Measurements from ENCODE around the gene AGPS.
"Not testable (repeated sequence)": the region's sequence is repeated elsewhere in the genome, so short reads cannot be mapped to it uniquely, and the experiment has no call there.

Gene AGPS

DNA sequence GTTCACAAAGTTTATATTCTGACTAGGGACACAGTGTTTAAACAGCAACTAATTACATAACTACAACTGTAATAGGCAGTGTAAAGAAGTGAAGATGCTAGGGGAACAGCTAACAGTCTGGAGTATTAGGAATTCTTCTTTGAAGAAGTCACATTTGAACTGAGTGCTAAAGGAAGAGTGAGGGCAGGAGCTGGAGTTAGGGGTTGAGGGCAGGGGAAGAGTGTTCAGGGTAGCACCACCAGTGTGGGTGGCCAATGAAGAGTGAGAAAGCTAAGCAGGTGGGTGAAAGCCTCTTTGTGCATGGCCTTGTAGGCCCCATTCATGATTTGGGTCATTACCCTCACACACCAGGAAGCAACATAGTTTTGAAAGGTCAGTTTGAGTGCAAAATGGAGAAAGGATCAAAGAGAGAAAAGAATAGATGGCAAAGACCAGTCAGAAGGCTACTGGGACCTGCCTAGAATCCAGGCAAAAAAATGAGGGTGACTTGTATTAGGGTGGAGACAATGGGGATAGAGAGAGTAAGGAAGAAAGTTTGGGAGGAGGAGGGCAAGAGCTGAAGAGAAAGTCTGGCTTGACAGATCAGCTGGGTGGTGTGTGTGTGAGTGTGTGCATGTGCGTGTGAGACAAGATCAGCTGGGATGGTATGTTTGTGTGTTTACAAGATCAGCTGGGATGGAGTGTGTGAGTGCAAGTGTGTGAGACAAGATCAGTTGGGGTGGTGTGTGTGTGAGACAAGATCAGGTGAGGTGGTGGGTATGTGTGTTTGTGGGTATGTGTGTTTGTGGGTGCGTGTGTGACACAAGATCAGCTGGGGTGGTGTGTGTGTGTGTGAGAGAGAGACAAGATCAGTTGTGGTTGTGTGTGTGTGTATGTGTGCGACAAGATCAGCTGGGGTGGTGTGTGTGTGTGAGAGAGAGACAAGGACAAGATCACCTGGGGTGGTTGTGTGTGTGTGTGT, 43.6 kb upstream of the AGPS start:
- TF ChIP-seq, protein P1, sequence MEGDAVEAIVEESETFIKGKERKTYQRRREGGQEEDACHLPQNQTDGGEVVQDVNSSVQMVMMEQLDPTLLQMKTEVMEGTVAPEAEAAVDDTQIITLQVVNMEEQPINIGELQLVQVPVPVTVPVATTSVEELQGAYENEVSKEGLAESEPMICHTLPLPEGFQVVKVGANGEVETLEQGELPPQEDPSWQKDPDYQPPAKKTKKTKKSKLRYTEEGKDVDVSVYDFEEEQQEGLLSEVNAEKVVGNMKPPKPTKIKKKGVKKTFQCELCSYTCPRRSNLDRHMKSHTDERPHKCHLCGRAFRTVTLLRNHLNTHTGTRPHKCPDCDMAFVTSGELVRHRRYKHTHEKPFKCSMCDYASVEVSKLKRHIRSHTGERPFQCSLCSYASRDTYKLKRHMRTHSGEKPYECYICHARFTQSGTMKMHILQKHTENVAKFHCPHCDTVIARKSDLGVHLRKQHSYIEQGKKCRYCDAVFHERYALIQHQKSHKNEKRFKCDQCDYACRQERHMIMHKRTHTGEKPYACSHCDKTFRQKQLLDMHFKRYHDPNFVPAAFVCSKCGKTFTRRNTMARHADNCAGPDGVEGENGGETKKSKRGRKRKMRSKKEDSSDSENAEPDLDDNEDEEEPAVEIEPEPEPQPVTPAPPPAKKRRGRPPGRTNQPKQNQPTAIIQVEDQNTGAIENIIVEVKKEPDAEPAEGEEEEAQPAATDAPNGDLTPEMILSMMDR (IDR thresholded peaks at IDR 0.05; ENCODE audit: low read depth, low read length): no peak
- no peak for DNase-seq (ENCODE audit: low read depth in 2 of 2)

DNA sequence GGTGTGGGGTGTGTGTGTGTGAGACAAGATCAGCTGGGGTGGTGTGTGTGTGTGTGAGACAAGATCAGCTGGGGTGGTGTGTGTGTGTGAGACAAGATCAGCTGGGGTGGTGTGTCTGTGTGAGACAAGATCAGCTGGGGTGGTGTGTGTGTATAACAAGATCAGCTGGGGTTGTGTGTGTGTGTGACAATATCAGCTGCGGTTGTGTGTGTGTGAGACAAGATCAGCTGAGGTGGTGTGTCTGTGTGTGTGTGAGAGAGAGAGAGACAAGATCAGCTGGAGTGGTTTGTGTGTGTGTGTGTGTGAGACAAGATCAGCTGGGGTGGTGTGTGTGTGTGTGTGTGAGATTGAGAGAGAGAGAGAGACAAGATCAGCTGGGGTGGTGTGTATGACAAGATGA, 41.9 kb upstream of the AGPS start:
- H3K4me3 ChIP-seq (replicated peaks in 1 of 2; ENCODE audit: low read depth in 2 of 2, low read length in 2 of 2); DNase-seq (ENCODE audit: low read depth in 2 of 2): not testable (repeated sequence)

More for the DNA sequence above, 43.6 kb upstream of the AGPS start:
- no peak overlapping the region for H3K4me3 ChIP-seq (replicated peaks in 1 of 2; ENCODE audit: low read depth in 2 of 2, low read length in 2 of 2)

DNA sequence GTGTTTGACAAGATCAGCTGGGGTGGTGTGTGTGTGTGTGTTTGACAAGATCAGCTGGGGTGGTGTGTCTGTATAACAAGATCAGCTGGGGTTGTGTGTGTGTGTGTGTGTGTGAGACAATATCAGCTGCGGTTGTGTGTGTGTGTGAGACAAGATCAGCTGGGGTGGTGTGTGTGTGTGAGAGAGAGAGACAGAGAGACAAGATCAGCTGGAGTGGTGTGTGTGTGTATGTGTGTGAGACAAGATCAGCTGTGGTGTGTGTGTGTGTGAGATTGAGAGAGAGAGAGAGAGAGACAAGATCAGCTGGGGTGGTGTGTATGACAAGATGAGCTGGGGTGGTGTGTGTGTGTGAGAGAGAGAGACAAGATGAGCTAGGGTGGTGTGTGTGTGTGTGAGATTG, 41.5 kb upstream of the AGPS start:
- not testable (repeated sequence) for H3K4me3 ChIP-seq (replicated peaks in 1 of 2; ENCODE audit: low read depth in 2 of 2, low read length in 2 of 2); DNase-seq (ENCODE audit: low read depth in 2 of 2)

DNA sequence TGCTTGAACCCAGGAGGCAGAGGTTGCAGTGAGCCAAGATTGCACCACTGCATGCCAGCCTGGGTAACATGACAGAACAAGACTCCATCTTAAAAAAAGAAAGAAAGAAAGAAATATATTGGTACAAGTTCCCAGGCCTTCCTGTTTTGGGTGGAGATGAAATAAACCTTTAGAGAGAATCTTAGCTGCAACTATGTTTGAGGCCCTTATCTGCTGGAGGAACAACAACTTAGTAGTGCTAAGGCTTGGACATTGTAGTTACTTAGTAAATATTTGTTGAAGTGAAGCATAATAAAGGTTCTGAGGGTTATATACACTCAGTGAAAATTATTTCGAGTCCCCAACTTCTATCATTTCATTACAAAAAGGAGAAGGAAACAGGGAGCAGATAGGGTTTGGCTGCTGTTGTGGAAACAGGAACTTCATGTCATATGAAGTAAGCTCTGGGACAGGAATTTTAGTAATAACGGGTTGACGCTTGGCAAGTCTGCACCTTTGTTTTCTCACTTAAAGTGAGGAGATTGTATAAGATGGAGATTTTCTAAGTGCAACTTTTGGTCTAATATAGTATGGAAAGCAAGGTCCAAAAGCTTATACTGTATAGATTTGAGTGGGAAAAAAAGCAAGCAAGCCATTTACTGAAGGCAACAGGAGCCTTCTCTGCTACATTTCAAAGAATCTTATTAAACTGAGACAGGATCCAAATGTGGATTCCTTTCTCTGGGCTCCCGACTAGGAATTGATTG, 40.0 kb upstream of the AGPS start:
- H3K4me3 ChIP-seq (replicated peaks in 1 of 2; ENCODE audit: low read depth in 2 of 2, low read length in 2 of 2): no peak overlapping the region
- TF ChIP-seq, protein P1 (IDR thresholded peaks at IDR 0.05; ENCODE audit: low read depth, low read length): no peak
- peak in 1 of 2 donors; percentile 59 for DNase-seq (ENCODE audit: low read depth in 2 of 2)

DNA sequence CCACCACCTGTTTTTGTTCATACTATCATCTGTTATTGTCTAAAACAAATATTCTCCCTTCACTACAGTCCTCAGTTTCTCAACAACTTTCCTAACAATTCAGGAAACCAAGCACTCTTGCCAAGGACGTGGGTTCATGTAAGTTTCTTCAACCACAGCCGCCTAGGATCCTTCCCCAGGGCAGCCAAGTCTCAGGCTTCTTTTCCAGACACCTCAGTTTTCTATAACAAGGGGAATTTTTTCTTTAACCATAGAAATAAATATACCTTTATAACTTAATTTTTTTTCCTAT, 39.4 kb upstream of the AGPS start:
- peak; percentile 40 to 90 for DNase-seq (ENCODE audit: low read depth in 2 of 2)
- H3K4me3 ChIP-seq (replicated peaks in 1 of 2; ENCODE audit: low read depth in 2 of 2, low read length in 2 of 2): no peak overlapping the region
- TF ChIP-seq, protein P1 (IDR thresholded peaks at IDR 0.05; ENCODE audit: low read depth, low read length): no peak

DNA sequence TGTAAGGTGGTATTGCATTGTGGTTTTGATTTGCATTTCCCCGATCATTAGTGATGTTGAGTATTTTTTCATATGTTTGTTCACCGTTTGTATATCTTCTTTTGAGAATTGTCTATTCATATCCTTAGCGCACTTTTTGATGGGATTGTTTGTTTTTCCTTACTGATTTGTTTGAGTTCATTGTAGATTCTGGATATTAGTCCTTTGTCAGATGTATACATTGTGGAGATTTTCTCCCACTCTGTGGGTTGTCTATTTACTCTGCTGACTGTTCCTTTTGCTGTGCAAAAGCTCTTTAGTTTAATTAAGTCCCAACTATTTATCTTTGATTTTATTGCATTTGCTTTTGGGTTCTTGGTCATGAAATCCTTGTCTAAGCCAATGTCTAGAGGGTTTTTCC, 38.0 kb upstream of the AGPS start:
- DNase-seq (ENCODE audit: low read depth in 2 of 2); H3K4me3 ChIP-seq (replicated peaks in 1 of 2; ENCODE audit: low read depth in 2 of 2, low read length in 2 of 2): not testable (repeated sequence)

DNA sequence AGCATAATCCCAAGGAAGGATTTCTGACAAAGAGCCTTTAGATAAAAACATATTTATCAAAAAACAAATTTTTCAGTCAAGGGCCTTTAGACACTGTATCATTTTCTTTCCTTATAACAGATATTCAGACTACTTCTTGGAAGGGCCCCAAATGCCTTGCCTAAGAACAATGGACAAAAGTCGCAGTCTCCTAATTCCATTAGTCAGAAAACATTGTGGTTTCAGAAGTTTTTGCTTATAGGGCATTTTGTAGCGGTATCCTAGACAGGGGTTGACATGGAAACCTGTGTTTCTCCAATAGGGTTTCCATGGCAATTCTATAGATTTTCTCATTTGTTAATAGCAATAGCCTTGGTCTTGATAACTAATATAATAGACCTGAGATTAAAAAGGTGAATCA, 36.7 kb upstream of the AGPS start:
- peak; percentile 83 to 84 for DNase-seq (ENCODE audit: low read depth in 2 of 2)
- no peak overlapping the region for H3K4me3 ChIP-seq (replicated peaks in 1 of 2; ENCODE audit: low read depth in 2 of 2, low read length in 2 of 2)
- TF ChIP-seq, protein P1 (IDR thresholded peaks at IDR 0.05; ENCODE audit: low read depth, low read length): no peak

DNA sequence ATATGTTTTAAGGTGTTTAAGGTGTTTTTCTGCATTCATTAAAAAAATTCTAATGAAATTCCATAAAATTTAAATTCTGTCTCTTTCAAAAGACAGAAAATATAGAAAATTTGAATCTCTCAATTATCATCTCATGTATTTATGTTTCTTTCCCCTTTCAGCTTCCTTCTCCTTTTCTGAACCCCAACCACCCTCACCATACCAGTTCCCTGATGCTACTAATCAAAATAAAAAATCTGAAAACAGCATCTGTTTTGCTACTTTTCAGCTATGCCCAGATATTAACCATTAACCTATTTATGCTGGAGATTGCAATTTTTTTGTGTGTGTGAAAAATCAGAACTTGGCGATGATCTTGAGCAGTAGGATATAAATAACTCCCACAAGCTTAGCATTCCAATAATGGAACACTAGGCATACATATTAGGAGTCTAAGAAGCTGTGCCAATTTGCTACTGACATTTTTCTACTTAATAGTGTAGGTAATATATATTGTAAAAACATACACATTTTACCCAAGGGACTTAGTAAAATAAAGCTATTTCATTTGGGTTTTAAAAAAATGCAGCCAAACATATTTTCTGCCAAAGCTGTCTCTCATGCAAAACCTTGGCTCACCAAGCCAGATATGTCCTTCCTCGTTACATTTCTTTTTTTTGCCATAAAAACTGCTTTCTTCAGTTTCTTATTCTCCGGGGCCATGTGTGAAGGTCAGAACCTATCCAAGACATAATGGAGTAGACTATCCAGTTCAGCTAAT, 32.6 kb upstream of the AGPS start:
- TF ChIP-seq, protein P1 (IDR thresholded peaks at IDR 0.05; ENCODE audit: low read depth, low read length): no peak
- no peak for DNase-seq (ENCODE audit: low read depth in 2 of 2)
- no peak overlapping the region for H3K4me3 ChIP-seq (replicated peaks in 1 of 2; ENCODE audit: low read depth in 2 of 2, low read length in 2 of 2)
